HG02571 (cell line): ENCODE measurements around the gene RIMBP2.

Source experiments
- ATAC-seq: cut with Tn5 transposase; IDR thresholded peaks from one replicate; pipeline ENCODE4 v1.9.1; 2021; ENCODE audit warnings: mild to moderate bottlenecking, moderate library complexity; ENCODE audit not compliant: unreplicated experiment

RIMBP2 gene

DNA sequence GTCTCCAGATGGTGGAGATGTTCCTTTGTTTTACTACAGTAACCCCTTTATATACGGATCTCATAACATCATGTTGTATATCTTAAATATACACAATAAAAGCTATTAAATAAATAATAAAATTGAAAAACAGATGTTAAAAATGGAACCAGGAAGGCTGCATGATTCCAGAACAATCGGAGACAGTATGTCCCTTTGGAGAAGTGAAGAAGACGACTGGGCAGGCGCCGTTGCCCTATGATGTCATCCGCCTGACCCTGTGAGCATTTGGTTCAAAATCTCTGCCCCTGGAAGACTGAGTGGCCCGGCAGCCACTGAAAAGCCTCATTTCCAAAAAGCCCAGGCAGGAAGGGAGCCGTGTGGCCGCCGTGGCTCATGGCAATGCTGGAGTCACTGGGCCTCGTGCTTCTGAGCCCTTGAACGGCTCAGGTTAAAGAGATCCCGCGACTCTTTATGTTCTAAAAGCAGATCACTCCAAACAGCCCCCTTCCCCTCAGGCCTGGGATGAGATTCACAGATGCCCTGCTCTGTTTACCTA is 30.8 kb downstream of the RIMBP2 start:
- no peak for ATAC-seq

DNA sequence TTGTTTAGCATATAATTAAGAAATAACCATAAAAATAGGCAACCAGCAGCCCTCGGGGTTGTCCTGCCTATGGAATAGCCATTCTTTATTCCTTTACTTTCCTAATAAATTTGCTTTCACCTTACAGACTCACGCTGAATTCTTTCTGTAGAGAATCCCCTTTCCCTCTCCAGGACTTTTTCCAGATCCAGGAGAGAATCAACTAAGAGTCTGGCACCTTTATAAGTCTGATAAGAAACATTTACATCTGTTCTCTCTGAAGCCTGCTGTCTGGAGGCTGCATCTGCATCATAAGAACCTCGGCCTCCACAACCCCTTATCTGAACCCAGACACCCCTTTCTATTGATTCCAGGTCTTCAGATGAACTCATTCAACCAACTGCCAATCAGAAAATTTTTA is 32.3 kb downstream of the RIMBP2 start:
- ATAC-seq, result no peak

DNA sequence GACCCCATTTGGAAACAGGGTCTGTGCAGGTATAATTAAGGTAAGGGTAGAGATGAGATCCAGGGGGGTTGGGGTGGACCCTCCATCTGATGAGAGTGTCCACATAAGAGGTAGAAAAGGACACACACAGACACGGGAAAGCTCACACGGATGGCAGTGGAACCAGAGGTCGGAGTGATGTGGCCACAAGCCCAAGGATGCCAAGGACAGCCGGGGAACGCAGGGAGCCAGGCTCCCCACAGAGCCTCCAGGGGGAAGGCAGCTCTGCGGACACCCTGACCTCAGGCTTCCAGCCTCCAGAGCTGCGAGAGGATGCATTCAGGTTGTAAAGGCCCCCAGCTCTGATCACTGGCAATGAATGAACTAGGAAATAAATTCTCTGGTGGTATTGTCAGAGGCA is 33.0 kb downstream of the RIMBP2 start:
- ATAC-seq, result no peak

DNA sequence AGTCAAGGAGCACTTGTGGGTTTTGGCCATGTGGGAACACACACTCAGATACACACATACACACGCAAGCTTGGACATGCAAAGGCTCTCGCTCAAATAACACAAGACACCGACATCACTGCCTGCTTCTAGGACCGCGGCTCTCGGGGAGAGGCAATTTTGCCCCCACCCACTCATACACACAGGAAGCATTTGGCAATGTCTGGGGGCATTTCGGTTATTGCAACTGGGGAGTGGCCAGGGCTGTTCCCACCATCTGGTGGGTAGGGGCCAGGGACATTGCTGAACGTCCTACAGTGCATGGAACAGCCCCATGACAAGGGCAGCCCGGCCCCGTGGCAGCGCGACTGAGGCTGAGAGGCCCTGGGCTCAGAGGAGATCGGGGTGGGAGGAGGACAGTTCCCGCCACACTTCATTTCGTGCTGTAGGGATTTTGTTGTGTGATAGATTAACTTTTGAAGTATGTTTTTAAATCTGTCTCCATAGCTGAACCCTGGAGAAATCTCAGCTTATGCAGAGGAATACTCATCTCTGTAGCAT is 35.6 kb downstream of the RIMBP2 start:
- ATAC-seq, result no peak

DNA sequence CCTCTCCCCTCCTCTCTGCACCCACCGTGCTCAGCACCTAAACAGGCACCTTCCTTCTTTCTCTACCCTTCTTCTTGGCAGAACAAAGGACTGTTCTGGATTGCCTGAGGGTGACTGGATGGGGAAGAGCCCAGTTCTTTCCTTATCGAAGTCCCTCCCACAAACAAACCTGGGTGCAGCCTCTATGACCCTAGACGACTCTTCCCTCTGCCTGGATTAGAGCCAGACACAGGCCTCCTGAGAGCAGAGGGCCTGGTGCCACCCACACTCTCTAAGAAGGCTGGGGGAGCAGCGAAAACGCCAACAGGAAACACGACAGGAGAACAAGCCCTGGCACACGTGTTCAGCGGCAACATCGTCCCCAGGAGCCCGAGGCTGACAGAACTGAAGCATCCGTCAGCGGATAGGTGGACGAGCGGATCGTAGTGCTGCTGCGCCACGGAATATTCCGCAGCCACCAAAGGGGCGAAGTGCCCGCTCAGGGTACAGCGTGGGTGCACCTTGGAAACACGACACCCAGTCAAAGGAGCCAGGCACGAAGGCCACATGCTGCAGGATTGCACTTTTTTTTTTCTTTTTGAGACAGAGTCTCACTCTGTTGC is 38.0 kb downstream of the RIMBP2 start:
- no peak for ATAC-seq

DNA sequence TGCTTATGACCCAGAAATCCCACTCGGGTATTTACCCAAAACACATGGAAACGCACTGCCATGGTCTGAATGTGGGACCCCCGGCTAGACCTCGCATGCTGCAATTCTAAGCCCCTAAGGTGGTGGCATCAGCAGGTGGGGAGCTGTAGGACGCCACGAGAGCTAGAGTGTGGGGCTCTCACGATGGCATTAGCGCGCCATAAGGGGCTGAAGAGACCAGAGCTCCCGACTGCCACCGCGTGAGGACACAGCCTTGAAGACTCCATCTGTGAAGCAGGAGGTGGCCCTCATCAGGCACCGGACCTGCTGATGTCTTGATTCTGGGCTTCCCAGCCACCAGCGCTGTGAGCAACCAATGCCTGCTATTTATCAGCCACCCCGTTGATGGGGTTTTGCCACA is 40.3 kb downstream of the RIMBP2 start:
- ATAC-seq, result no peak

DNA sequence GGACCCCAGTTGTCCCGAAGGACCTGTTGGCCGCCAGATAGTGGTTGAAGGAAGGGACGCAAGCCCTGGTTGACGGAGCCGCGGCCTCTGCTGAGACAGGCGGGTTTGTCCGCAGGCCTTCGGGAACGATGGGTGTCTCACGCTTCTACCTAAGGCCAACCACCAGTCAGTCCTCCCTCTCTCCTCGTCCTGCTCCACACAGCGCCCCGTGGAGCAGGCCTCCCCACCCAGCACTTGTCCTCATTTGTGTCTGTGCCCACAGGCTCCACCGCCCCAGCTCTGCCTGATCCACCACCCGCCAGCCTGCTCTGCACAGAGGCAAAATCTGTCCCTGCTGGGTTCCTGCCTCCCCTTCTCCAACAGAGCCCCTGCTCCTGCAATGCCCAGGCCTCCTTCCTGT is 41.0 kb downstream of the RIMBP2 start:
- no peak for ATAC-seq

DNA sequence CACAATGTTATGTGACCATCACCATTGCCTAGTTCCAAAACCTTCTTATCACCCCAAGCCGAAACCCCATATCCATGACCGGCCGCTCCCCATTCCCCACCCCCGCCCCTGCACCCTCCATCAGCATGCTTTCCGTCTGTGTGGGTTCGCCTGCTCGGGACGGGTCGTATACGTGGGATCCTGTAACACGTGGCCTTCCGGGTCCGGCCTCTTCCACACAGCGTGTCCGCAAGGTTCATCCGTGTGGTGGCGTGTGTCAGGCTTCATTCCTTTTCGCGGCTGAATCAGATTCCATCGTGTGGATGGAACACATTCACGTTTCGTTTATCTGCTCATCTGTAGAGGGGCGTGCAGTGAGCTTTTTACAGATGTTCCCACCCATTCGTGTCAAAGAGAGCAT is 41.4 kb downstream of the RIMBP2 start:
- ATAC-seq, result no peak

DNA sequence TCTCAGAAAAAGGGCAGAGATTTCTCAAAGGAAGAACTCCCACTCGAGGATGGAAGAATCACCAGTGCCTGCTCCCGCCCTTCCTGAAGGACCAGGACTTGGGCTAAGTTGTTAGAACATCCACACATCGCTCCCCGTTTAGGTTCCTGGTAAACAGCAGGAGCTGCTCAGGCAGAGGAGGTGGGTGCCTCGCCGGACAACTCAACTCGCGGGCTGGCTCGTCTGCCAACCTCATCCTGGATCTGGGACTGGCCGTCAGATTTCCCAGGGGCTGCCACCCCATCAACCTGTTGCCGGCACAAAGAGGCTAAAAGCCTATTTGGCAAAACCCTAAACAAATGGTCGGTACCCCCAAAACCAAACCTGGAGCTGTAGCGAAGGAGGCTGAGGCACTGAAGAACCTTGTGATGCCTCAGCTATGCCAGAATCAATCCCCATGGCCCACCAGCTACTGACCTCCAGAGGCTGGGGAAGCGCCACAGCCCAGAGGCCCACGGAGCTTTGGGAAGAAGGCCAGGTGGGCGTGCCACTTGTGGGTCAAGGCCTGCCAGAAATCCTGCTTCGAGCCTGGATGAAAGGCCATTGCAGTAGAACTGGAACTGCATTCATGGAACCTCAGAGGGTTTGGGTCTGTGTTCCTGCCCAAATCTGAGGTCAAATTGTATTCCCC is 42.9 kb downstream of the RIMBP2 start:
- ATAC-seq, result no peak

DNA sequence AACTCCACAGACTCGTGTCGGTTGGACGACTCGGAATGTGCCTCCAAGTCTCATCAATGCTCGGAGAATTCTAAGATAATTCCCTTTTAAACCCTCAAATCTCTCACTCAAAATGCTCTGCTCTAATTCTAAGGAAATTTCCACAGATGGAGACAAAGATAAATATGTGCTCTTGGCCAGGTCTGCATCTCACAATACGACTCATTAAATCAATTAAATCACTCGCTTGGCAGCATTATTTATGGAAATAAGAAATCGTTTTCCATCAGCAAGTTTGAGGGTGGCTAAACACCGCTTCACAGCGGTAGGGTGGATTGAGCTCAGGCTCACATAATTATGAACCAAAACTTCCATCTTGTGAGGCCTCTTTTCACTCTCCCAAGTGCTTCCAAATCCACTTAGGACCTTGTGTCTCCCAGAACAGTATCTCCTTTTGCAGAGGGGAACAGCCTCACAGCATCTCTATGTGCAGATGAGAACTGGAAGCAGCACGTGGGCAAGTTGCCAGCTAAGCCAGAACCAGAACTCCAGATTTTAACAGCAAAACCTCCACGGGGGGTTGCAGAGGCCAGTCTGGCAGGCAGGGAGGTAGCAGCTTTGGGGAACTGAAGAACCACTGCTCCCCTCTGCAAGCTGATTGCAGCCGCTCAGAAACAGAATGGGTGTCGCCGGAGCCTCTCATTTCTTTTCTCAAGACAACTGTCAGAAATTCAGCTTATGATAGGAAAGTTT is 43.8 kb downstream of the RIMBP2 start:
- ATAC-seq, result no peak

DNA sequence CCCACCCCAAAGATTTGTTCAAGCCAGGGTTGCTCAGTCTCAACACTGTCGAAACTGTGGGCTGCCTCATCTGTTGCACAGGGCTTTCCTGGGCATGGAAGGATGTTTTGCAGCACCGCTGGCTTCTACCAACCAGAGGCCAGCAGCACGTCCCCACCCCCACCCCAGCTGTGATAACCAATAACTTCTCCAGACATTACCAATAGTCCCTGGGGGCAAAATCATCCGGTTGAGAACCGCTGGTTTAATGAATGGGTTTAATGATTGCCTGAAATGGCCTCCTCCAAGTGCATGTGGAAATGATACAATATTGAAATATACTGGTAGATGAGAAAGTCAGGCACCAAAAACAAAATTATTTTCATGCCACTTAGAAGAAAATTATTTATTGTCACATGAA is 44.5 kb downstream of the RIMBP2 start:
- no peak for ATAC-seq

DNA sequence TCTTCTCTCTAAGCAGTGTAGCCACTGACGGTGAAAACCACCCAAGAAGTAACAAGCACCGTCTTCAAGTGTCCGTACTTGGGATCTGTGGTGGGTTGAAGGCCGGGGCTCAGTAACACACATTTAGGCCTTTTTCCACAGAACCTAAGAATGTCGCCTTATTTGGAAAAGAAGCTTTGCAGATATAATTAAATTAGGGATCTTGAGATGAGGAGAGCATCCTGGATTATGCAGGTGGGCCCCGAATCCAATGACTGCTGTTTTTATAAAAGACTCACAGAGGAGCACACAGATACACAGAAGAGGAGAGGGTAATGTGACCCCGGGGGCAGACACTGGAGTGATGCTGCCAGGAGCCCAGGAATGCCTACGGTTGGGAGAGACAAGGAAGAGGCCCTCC is 46.3 kb downstream of the RIMBP2 start:
- no peak for ATAC-seq

DNA sequence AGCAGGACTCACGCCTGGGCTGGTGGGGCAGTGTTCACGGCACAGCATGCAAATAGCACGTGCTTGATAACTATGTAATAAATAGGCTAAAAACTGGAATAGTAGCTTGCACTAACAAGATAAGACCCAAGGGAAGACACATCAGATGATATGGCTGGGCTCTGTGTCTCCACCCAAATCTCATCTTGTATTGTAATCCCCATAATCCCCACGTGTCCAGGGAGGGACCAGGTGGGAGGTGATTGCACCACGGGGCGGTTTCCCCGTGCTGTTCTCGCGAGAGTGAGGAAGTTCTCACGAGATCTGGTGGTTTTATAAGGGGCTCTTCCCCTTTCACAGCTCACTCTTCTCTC is 46.9 kb downstream of the RIMBP2 start:
- ATAC-seq, result no peak

DNA sequence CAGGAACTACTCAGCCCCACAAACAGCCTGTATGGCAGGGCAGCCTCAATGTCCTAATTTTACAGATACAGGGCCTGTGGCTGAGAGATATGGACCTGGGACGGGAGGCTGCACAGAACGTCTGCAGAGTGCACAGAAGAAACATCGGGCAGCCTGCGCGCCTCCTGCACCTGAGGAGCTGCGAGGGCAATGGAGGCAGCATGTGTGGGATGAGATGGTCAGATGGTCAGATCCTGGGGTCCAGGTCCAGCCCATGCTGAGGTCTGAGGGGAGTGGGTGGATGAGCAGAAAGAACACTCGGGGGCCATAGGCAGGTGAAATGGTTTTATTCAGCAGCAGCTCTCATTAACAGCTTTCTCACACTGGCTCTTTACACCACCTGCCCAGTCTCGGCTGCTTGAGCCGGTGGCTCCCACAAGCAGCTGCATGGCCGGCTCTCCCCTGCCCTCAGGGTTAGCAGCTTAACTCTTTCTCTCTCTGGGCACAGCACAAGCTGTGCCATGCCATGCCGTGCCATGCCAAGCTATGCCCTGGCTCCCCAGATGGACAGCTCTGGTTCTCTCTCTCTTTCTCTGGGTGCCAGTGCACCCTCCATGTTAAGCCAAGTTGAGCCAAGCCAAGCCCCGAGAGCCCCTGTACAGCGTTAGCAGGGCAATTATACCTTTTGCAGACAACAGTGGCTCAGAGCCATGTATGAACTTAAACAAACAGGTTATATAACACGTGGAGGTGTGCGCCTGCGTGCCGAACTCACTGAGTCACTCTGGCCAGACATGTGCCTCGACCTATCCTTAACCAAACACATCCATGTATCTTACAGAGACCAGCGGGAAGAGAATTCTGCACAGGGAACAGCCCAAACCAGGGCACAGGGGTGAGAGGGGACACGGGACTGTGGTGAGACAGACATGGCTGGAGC is 47.6 kb downstream of the RIMBP2 start:
- ATAC-seq, result no peak

DNA sequence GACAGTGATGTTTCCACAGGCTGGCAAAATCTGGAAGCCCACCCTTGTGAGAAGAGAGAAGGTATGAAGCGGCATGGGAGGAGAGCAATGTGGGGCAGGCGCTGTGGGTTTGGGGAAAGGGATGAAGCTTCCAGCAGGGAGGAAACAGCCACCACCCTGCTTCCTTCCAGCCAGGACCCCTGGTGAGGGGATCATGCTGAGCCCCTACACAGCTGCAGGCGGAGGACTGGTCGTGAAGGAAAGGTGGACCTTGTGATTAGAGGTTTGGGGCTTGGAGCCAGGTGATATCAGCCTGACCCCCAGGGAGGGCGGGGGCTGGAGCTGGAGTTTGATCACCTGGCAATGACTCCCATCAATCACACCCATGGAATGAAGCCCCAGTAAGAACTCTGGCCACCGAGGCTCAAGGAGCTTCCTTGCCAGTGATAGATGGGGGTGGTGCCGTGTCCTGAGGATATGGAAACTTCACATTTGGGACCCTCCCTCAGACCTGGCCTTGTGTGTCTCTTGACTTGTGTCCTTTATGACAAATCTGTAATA is 48.6 kb downstream of the RIMBP2 start:
- ATAC-seq, result no peak

DNA sequence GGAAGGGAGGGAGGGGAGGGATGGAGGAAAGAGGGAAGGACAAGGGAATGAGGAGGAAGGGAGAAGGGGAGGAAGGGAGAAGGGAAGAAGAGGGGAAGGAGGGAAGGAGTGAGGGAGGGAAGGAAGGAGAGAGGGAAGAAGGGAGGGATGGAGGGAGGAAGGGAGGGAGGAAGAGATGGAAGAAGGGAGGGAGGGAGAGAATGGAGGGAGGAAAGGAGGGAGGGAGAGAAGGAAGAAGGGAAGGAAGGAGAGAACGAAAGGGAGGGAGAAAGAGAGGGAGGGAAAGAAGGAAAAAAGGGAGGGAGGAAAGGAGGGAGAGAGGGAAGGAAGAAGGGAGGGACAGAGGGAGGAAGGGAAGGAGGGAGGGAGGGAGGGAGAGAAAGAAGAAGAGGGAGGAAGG is 49.5 kb downstream of the RIMBP2 start:
- ATAC-seq, result no peak

DNA sequence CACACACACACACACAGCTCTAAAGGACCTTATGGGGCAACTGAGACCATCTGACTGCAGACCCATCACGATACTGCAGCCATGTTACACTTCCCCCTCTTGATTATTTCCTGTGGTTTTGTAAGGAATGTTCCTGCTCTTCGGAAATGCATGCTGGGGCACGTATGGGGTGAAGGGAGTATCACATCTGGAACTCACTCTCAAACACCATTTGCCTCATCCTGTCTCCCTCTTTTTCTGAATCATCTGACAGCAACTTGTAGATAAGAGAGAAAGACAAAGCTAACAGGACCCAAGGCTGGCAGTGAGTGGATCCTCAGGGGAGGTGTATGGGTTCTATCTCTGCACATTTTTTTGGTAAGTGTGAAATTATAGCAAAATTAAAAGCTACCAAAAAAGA is 50.3 kb downstream of the RIMBP2 start:
- no peak for ATAC-seq

DNA sequence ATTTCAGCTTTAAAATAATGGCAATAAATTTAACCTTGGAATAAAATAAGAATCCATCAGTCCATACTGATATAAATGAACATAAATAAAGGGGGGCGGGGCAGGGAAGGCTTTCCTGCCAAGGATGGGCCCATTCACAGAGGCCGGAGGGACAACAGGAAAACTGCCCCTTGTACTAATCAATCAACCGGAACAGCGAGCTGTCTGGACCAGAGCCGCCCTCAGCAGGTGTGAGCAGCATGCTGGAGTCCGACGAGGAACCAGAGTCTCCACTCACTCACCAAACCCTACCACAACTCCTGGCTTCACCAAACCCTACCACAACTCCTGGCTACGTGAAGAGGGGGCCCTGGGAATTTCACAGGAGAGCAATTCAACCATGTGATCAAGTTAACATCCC is 51.3 kb downstream of the RIMBP2 start:
- ATAC-seq, result no peak

DNA sequence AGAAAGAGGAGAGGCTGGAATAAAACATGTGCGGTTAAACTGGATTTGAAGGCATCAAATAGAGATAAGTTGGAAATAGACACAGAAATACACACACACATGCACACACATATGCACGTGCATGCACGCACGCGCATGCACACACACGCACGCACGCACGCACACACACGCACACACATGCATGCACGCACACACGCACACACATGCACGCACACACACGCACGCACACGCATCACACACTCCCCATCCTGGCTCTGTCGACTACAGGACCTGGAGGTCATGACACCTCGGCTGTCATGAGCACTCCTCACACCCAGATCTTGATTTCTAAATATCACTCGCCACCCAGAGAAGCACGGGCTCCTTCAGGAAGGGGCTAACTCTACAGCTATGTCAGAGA is 51.8 kb downstream of the RIMBP2 start:
- ATAC-seq, result no peak

DNA sequence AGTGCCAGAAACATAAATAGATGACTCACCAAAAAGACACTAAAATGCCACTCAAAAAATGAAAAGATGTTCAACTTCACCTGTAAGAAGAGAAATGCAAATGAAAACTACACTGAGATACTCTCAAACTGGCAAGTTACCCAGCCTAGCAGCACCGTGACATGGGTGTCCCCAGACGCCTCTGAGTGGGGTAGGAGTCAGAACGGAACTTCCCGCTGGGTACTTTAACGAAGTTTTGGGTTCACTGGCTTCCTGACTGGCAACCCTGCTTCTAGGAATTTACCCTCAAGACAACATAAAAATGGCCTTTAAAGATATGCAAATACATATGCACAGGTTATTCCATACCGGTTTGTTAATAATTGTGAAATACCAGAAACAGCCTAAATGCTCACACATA is 52.6 kb downstream of the RIMBP2 start:
- no peak for ATAC-seq
